Transverse colon (tissue), 4 donors: ENCODE results near the gene NEO1. TPM values are rescaled to one million over a fixed set of nuclear protein-coding genes. Genes with fewer than 3 reads are reported as not detected.

Experiments
- DNase-seq: peaks from one replicate; pipeline ENCODE4 v3.0.0-alpha.2; 2019
- H3K27ac ChIP-seq, 4 donors: fragments of 200-600 bp; sonication (generic); 2 replicates each; pipeline ENCODE4 v1.5.1; 2016 to 2018; ENCODE audit warnings: inconsistent platforms in 4 of 4
- H3K27me3 ChIP-seq: fragments of 200-600 bp; sonication (generic); 2 replicates; pipeline ENCODE4 v1.5.1; 2017; ENCODE audit warnings: inconsistent platforms
- H3K36me3 ChIP-seq, 4 donors: fragments of 200-600 bp; sonication (generic); 2 replicates each; pipeline ENCODE4 v1.5.1; 2017 to 2019; ENCODE audit warnings: inconsistent platforms in 4 of 4
- H3K4me1 ChIP-seq, 4 donors: fragments of 200-600 bp; sonication (generic); 2 replicates each; pipeline ENCODE4 v1.5.1; 2017 to 2020; ENCODE audit warnings: inconsistent platforms in 4 of 4
- H3K4me3 ChIP-seq, 4 donors: fragments of 200-600 bp; sonication (generic); 1 replicate in 1 of 4; 2 replicates in 3 of 4; pipeline versions ENCODE4 v1.5.1 to v1.6.1; 2017 to 2019; ENCODE audit warnings: inconsistent platforms in 4 of 4
- H3K9me3 ChIP-seq, 2 donors: fragments of 200-600 bp; sonication (generic); 2 replicates each; pipeline ENCODE4 v1.5.1; 2017 to 2019; ENCODE audit warnings: inconsistent platforms in 2 of 2
- EP300 ChIP-seq: sonication (generic); formaldehyde crosslinking; IDR thresholded peaks from one replicate; pipeline ENCODE4 v1.6.1; 2017; ENCODE audit warnings: antibody characterized with exemption, low read depth
- POLR2A ChIP-seq: fragments of 450-650 bp; IDR thresholded peaks from one replicate; pipeline ENCODE4 v1.6.1; 2016; ENCODE audit warnings: antibody characterized with exemption, mild to moderate bottlenecking, moderate library complexity
- POLR2AphosphoS5 ChIP-seq, 3 donors: sonication (generic); formaldehyde crosslinking; IDR thresholded peaks; one replicate each; pipeline ENCODE4 v1.6.1; 2016; ENCODE audit warnings: antibody characterized with exemption in 3 of 3
- WGBS, 2 donors: methylation state at CpG; one replicate each; pipeline ENCODE4 v1.1.5; 2018; ENCODE audit warnings: low coverage in 1 of 2; 5-methylcytosine and 5-hydroxymethylcytosine counted together
- in situ Hi-C, 4 donors: fragments of 200-750 bp; cut with MboI; loops; one replicate each; pipeline versions ENCODE4 v1.15.0 to v1.15.1; 2017; ENCODE audit warnings: low sequenced_read_pairs in 3 of 4, low pct_ligation_motif_present in 1 of 4, low pct_unique_long_range_greater_than_20kb in 1 of 4
- intact Hi-C: fragments of 100-400 bp; cut with DNase I; formaldehyde crosslinking; loops from one replicate; pipeline ENCODE4 v1.15.1; 2023; ENCODE audit warnings: low total_unique reads
- total RNA-seq, 4 donors: library from RNA; depleted of rRNA; stranded (reverse); fragments of >200 nt; gene quantifications; one replicate each; pipeline ENCODE4 v1.1.0, GENCODE V29; 2016
- TF ChIP-seq, protein P1 (sequence below), 5 experiments: fragments of 200-600 bp in 3 of 5; fragments of 450-650 bp in 2 of 5; sonication (generic) in 3 of 5; IDR thresholded peaks; 1 replicate in 2 of 5; 2 replicates in 3 of 5; pipeline ENCODE4 v1.5.1; 2016 to 2017; ENCODE audit warnings: antibody characterized with exemption in 5 of 5, inconsistent platforms in 3 of 5, mild to moderate bottlenecking in 2 of 5, moderate library complexity in 1 of 5

NEO1 gene
- total RNA-seq, 4 donors from 2014 or later = 100 to 188 (median 135) TPM

DNA sequence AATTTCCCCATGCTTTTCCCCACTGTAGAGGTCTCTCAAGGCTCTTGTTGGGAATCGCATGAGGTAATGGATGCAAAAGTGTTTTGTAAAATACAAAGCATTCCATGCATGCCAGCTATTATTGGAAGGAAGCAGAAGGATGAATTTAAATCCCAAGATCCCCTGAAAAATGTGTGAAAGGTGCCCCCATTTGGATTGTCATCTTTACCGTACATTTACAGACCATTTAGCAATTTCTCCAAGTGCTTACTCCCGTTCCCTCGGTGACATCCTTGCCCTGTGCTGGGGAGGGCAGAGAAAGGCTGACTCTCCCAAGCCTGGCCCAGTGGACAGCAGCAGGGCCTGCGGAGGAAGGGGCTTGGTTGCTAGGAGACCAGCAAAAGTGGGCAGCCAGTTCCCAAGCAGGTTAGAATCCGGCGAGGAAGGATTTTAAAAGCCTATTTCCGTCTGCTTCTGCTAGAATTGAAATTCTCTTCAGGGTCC, 31.1 kb upstream of the NEO1 start:
- Histone ChIP-seq H3K27ac (no peak overlapping the region), H3K27me3 (no peaks in the 10 kb centered on the region), H3K36me3 (no peaks in the 10 kb centered on the region), H3K4me1 (no peaks in the 10 kb centered on the region), H3K9me3 (no peaks in the 10 kb centered on the region), H3K4me3 (no peak overlapping the region)
- in situ Hi-C loops = no loop called here
- intact Hi-C loops = no loop called here
- 53 to 65% methylated on average over 3 to 8 of the region's 8 CpGs for WGBS, 2 donors
- TF ChIP-seq POLR2A (no peak), EP300 (no peak), POLR2AphosphoS5 (IDR thresholded peaks at IDR 0.05) (no peak)
- TF ChIP-seq, protein P1, sequence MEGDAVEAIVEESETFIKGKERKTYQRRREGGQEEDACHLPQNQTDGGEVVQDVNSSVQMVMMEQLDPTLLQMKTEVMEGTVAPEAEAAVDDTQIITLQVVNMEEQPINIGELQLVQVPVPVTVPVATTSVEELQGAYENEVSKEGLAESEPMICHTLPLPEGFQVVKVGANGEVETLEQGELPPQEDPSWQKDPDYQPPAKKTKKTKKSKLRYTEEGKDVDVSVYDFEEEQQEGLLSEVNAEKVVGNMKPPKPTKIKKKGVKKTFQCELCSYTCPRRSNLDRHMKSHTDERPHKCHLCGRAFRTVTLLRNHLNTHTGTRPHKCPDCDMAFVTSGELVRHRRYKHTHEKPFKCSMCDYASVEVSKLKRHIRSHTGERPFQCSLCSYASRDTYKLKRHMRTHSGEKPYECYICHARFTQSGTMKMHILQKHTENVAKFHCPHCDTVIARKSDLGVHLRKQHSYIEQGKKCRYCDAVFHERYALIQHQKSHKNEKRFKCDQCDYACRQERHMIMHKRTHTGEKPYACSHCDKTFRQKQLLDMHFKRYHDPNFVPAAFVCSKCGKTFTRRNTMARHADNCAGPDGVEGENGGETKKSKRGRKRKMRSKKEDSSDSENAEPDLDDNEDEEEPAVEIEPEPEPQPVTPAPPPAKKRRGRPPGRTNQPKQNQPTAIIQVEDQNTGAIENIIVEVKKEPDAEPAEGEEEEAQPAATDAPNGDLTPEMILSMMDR (IDR thresholded peaks at IDR 0.05) = no peak
- DNase-seq = no peak

DNA sequence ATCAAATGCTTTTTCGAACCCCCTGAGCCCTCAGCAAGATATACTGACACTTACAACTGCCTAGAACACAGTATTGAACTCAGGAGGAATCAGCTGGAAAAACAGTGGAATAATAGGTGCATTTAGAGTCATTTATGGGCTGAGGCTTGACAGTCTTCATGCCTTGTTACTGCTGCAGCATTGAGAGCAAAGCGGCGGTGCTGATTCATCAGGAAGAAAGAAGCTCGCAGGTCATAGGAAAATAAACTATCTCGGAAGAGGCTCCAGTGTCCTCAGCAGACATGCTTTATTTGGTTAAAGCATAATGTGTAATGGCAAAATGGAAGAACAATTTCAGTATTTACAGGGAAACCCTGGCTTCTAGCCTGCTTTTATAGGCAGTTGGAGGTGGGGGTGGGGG, 30.1 kb upstream of the NEO1 start:
- H3K9me3 ChIP-seq = no peaks in the 10 kb centered on the region
- H3K36me3 ChIP-seq = no peaks in the 10 kb centered on the region
- H3K4me1 ChIP-seq = no peaks in the 10 kb centered on the region
- no peak for DNase-seq
- in situ Hi-C loops = no loop called here
- TF ChIP-seq, protein P1 (IDR thresholded peaks at IDR 0.05) = no peak
- TF ChIP-seq POLR2AphosphoS5 (IDR thresholded peaks at IDR 0.05) = no peak
- TF ChIP-seq POLR2A = no peak
- TF ChIP-seq EP300 = no peak
- no peak overlapping the region for H3K4me3 ChIP-seq
- H3K27me3 ChIP-seq = no peaks in the 10 kb centered on the region
- intact Hi-C loops = no loop called here
- H3K27ac ChIP-seq = no peak overlapping the region
- 54 to 62% methylated on average over 5 of the region's 5 CpGs for WGBS, 2 donors

DNA sequence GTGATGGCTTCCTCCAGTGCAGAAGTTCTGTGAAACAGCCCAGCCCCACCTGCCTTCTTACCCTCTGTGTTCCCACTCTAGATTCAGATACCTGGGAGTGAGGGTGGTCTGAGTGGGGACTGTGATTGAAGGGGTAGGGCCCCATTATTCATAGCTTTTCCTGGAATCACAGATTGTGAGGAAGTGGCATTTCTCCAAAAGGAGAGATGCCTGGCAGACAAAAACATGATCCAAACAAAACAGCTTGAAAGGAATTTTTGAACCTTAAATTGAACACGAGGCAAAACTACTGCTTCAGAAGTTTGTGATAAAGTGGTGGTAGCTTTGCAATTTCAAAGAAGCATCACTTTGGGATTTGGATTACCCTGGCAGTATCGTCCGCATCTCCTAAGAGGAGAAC, 29.2 kb upstream of the NEO1 start:
- Histone ChIP-seq H3K9me3 (no peaks in the 10 kb centered on the region), H3K4me3 (no peak overlapping the region), H3K36me3 (no peaks in the 10 kb centered on the region), H3K27ac (no peak overlapping the region), H3K27me3 (no peaks in the 10 kb centered on the region), H3K4me1 (no peaks in the 10 kb centered on the region)
- no peak for DNase-seq
- in situ Hi-C loops (no loop called here), intact Hi-C loops (no loop called here)
- 71% methylated on average over 3 of the region's 3 CpGs; no CpG with 5 or more reads in 1 of the 2 donors for WGBS, 2 donors
- no peak for TF ChIP-seq POLR2A

DNA sequence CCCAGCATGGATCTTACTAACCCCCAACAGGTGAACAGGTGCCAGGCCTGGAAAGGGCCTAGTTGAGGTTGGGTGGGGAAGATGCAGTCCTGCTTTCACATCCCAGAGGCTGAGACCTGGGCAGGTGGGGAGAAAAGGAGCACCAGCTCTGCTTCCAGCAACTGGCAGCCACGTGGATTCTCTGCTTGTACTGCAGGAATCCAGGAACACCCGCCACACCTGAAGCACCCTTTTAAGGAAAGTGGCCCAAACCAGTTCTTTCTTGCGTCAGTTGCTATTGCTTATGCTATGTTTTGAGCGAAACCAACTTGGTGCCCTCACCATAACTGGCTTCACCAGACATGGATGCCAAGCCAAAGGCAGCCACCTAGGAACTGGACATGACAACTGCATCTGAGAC, 28.1 kb upstream of the NEO1 start:
- intact Hi-C loops (no loop called here), in situ Hi-C loops (no loop called here)
- WGBS, 2 donors = 88% methylated on average over 4 of the region's 4 CpGs; no CpG with 5 or more reads in 1 of the 2 donors
- TF ChIP-seq POLR2AphosphoS5 (IDR thresholded peaks at IDR 0.05) (no peak), POLR2A (no peak), EP300 (no peak)
- TF ChIP-seq, protein P1 (IDR thresholded peaks at IDR 0.05) = no peak
- no peak overlapping the region for H3K27ac ChIP-seq
- peaks cover 6% of the 10 kb centered on the region for H3K27me3 ChIP-seq
- H3K4me1 ChIP-seq = peaks cover 0 to 10% (median 3%) of the 10 kb centered on the region in 4 donors
- H3K4me3 ChIP-seq = no peak overlapping the region
- H3K9me3 ChIP-seq = no peaks in the 10 kb centered on the region
- no peak for DNase-seq
- H3K36me3 ChIP-seq = no peaks in the 10 kb centered on the region

DNA sequence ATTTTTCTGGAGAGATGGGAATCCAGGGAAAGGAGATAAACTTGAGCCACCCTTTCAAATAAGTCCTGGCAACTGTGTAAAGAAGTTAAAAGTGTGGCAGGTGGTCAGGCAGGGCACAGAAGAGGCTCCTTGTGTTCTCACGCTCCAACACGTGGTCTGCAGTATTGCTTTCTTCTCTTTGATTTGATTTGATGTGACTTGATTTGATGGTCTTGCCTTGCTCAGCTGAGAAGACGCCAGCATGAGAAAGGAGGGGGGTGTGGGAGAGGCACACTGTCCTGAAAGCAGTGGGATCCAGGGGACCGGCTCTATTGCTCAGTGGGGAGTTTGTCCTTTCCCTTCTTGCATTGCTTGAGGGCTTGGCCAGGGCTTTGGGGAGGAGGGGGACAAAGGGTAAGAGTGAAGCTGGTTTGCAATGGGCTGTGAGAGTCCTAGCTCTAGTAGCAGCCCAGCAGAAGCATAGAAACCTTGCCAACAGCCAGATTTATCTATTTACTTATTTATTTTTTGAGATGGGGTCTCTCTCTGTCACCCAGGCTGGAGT, 25.7 kb upstream of the NEO1 start:
- Histone ChIP-seq H3K36me3 (no peaks in the 10 kb centered on the region), H3K27ac (no peak overlapping the region), H3K4me3 (no peak overlapping the region), H3K9me3 (no peaks in the 10 kb centered on the region), H3K27me3 (peaks cover 6% of the 10 kb centered on the region), H3K4me1 (peaks cover 0 to 15% (median 5%) of the 10 kb centered on the region in 4 donors)
- no peak for TF ChIP-seq EP300
- TF ChIP-seq POLR2A = no peak
- TF ChIP-seq, protein P1 (IDR thresholded peaks at IDR 0.05) = no peak
- no peak for TF ChIP-seq POLR2AphosphoS5 (IDR thresholded peaks at IDR 0.05)
- intact Hi-C loops (no loop called here), in situ Hi-C loops (no loop called here)
- WGBS, 2 donors = 52 to 80% methylated on average over 1 to 4 of the region's 4 CpGs
- no peak for DNase-seq
